ENCODE results near the gene MCTP2. TPM values are rescaled to one million over a fixed set of nuclear protein-coding genes. Genes with fewer than 3 reads are reported as not detected.

The MCTP2 gene
- total RNA-seq, 1 experiment from 2014 or later = 7.4 TPM

DNA sequence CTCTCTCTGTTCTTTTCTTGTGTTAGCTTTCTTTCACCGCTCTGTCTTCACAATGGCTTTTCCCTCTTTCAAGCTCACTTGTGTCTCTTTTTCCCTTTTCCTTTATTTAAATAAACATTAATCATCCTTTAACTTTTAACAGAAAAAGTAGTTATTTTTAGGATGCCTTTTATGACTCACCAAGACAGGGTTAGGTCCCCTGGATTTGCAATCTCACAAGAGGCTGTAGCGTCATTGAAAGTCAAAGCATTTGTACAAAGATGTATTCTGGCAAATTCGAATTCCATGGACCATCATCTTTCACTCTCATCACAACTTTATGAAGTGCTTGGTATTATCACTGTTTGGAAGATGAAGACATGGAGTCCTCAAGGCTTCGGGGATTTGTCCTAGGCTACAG, 34.8 kb upstream of the MCTP2 start (continued):
- TF ChIP-seq JAZF1 (CRISPR knock-in tag; IDR thresholded peaks at IDR 0.05) = no peak
- TF ChIP-seq, protein P1, sequence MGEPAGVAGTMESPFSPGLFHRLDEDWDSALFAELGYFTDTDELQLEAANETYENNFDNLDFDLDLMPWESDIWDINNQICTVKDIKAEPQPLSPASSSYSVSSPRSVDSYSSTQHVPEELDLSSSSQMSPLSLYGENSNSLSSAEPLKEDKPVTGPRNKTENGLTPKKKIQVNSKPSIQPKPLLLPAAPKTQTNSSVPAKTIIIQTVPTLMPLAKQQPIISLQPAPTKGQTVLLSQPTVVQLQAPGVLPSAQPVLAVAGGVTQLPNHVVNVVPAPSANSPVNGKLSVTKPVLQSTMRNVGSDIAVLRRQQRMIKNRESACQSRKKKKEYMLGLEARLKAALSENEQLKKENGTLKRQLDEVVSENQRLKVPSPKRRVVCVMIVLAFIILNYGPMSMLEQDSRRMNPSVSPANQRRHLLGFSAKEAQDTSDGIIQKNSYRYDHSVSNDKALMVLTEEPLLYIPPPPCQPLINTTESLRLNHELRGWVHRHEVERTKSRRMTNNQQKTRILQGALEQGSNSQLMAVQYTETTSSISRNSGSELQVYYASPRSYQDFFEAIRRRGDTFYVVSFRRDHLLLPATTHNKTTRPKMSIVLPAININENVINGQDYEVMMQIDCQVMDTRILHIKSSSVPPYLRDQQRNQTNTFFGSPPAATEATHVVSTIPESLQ (CRISPR knock-in tag; IDR thresholded peaks at IDR 0.05) = no peak

DNA sequence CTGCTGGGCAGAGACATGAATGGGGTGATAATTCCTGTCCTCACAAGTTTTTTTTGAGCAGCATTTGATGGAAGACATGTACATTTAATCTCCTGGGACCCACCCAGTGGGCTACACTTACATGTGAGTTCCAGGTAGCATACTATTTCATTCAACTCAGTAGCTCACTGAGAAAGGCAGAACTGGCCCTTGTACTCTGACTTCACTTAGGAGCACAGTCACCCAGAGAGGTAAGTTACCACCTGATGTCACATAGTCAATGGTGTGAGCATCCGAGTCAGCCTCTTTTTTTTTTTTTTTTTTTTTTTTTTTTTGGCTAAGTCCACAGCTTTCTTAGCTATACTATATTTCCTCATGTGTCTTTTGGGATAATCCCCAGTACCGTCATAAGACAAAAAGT, 32.7 kb upstream of the MCTP2 start:
- ChIA-PET POLR2A (interaction anchor here (0.6 kb wide), 1 partner anchor 42 kb away, joined by 3 read pairs; no protein-coding TSS in a partner anchor), CTCF (interaction anchor here (0.7 to 0.8 kb wide), 2 partner anchors 33 to 34 kb away, joined by 3 to 5 read pairs; partner anchors contain the start of gene MCTP2)
- Mint-ChIP-seq H3K27me3 (ENCODE audit: low read depth) (no peaks in the 10 kb centered on the region), H3K9me3 (no peaks in the 10 kb centered on the region; the same call in 1 of the 2 replicates), H3K4me3 (no peak overlapping the region), H3K36me3 (no peaks in the 10 kb centered on the region), H3K27ac (no peak overlapping the region), H3K4me1 (peaks cover 2% of the 10 kb centered on the region)
- DNase-seq (ENCODE audit: low spot score) (no peak), ATAC-seq (no peak)
- TF ChIP-seq CBFB (CRISPR knock-in tag; IDR thresholded peaks at IDR 0.05; ENCODE audit: low read depth) (no peak), ZNF121 (CRISPR knock-in tag; IDR thresholded peaks at IDR 0.05) (no peak), PRRX2 (CRISPR knock-in tag; IDR thresholded peaks at IDR 0.05) (no peak), ZNF423 (CRISPR knock-in tag; IDR thresholded peaks at IDR 0.05) (no peak), KAT7 (CRISPR knock-in tag; IDR thresholded peaks at IDR 0.05; ENCODE audit: borderline replicate concordance) (no peak), TEAD1 (CRISPR knock-in tag; IDR thresholded peaks at IDR 0.05) (no peak), MYBL2 (CRISPR knock-in tag; IDR thresholded peaks at IDR 0.05) (no peak), GABPB1 (CRISPR knock-in tag; IDR thresholded peaks at IDR 0.05) (no peak)
- TF ChIP-seq, protein P2, sequence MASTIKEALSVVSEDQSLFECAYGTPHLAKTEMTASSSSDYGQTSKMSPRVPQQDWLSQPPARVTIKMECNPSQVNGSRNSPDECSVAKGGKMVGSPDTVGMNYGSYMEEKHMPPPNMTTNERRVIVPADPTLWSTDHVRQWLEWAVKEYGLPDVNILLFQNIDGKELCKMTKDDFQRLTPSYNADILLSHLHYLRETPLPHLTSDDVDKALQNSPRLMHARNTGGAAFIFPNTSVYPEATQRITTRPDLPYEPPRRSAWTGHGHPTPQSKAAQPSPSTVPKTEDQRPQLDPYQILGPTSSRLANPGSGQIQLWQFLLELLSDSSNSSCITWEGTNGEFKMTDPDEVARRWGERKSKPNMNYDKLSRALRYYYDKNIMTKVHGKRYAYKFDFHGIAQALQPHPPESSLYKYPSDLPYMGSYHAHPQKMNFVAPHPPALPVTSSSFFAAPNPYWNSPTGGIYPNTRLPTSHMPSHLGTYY (CRISPR knock-in tag; IDR thresholded peaks at IDR 0.05) = no peak
- TF ChIP-seq, protein P3, sequence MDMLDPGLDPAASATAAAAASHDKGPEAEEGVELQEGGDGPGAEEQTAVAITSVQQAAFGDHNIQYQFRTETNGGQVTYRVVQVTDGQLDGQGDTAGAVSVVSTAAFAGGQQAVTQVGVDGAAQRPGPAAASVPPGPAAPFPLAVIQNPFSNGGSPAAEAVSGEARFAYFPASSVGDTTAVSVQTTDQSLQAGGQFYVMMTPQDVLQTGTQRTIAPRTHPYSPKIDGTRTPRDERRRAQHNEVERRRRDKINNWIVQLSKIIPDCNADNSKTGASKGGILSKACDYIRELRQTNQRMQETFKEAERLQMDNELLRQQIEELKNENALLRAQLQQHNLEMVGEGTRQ (CRISPR knock-in tag; IDR thresholded peaks at IDR 0.05) = no peak
- TF ChIP-seq, protein P4, sequence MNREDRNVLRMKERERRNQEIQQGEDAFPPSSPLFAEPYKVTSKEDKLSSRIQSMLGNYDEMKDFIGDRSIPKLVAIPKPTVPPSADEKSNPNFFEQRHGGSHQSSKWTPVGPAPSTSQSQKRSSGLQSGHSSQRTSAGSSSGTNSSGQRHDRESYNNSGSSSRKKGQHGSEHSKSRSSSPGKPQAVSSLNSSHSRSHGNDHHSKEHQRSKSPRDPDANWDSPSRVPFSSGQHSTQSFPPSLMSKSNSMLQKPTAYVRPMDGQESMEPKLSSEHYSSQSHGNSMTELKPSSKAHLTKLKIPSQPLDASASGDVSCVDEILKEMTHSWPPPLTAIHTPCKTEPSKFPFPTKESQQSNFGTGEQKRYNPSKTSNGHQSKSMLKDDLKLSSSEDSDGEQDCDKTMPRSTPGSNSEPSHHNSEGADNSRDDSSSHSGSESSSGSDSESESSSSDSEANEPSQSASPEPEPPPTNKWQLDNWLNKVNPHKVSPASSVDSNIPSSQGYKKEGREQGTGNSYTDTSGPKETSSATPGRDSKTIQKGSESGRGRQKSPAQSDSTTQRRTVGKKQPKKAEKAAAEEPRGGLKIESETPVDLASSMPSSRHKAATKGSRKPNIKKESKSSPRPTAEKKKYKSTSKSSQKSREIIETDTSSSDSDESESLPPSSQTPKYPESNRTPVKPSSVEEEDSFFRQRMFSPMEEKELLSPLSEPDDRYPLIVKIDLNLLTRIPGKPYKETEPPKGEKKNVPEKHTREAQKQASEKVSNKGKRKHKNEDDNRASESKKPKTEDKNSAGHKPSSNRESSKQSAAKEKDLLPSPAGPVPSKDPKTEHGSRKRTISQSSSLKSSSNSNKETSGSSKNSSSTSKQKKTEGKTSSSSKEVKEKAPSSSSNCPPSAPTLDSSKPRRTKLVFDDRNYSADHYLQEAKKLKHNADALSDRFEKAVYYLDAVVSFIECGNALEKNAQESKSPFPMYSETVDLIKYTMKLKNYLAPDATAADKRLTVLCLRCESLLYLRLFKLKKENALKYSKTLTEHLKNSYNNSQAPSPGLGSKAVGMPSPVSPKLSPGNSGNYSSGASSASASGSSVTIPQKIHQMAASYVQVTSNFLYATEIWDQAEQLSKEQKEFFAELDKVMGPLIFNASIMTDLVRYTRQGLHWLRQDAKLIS (CRISPR knock-in tag; IDR thresholded peaks at IDR 0.05; ENCODE audit: borderline replicate concordance) = no peak
- TF ChIP-seq, protein P5, sequence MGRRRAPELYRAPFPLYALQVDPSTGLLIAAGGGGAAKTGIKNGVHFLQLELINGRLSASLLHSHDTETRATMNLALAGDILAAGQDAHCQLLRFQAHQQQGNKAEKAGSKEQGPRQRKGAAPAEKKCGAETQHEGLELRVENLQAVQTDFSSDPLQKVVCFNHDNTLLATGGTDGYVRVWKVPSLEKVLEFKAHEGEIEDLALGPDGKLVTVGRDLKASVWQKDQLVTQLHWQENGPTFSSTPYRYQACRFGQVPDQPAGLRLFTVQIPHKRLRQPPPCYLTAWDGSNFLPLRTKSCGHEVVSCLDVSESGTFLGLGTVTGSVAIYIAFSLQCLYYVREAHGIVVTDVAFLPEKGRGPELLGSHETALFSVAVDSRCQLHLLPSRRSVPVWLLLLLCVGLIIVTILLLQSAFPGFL (CRISPR knock-in tag; IDR thresholded peaks at IDR 0.05; ENCODE audit: borderline replicate concordance) = no peak
- TF ChIP-seq, protein P6, sequence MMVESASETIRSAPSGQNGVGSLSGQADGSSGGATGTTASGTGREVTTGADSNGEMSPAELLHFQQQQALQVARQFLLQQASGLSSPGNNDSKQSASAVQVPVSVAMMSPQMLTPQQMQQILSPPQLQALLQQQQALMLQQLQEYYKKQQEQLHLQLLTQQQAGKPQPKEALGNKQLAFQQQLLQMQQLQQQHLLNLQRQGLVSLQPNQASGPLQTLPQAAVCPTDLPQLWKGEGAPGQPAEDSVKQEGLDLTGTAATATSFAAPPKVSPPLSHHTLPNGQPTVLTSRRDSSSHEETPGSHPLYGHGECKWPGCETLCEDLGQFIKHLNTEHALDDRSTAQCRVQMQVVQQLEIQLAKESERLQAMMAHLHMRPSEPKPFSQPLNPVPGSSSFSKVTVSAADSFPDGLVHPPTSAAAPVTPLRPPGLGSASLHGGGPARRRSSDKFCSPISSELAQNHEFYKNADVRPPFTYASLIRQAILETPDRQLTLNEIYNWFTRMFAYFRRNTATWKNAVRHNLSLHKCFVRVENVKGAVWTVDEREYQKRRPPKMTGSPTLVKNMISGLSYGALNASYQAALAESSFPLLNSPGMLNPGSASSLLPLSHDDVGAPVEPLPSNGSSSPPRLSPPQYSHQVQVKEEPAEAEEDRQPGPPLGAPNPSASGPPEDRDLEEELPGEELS (CRISPR knock-in tag; IDR thresholded peaks at IDR 0.05) = no peak
- TF ChIP-seq, protein P1 (CRISPR knock-in tag; IDR thresholded peaks at IDR 0.05) = no peak
- TF ChIP-seq, protein P7, sequence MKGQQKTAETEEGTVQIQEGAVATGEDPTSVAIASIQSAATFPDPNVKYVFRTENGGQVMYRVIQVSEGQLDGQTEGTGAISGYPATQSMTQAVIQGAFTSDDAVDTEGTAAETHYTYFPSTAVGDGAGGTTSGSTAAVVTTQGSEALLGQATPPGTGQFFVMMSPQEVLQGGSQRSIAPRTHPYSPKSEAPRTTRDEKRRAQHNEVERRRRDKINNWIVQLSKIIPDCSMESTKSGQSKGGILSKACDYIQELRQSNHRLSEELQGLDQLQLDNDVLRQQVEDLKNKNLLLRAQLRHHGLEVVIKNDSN (CRISPR knock-in tag; IDR thresholded peaks at IDR 0.05) = no peak
- TF ChIP-seq, protein P8, sequence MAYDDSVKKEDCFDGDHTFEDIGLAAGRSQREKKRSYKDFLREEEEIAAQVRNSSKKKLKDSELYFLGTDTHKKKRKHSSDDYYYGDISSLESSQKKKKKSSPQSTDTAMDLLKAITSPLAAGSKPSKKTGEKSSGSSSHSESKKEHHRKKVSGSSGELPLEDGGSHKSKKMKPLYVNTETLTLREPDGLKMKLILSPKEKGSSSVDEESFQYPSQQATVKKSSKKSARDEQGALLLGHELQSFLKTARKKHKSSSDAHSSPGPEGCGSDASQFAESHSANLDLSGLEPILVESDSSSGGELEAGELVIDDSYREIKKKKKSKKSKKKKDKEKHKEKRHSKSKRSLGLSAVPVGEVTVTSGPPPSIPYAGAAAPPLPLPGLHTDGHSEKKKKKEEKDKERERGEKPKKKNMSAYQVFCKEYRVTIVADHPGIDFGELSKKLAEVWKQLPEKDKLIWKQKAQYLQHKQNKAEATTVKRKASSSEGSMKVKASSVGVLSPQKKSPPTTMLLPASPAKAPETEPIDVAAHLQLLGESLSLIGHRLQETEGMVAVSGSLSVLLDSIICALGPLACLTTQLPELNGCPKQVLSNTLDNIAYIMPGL (CRISPR knock-in tag; IDR thresholded peaks at IDR 0.05) = no peak
- TF ChIP-seq, protein P9, sequence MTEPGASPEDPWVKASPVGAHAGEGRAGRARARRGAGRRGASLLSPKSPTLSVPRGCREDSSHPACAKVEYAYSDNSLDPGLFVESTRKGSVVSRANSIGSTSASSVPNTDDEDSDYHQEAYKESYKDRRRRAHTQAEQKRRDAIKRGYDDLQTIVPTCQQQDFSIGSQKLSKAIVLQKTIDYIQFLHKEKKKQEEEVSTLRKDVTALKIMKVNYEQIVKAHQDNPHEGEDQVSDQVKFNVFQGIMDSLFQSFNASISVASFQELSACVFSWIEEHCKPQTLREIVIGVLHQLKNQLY (CRISPR knock-in tag; IDR thresholded peaks at IDR 0.05) = no peak

All from WTC11 (cell line).